PFSK-1 (cell line): ENCODE data around the gene CCSER1.

Experiments
- FOXP2 ChIP-seq: optimal IDR thresholded peaks from 2 replicates; pipeline ENCODE3; 2011; ENCODE audit warnings: borderline replicate concordance, control low read depth, inconsistent platforms; ENCODE audit not compliant: insufficient read depth; ENCODE audit errors: extremely low read length, extremely low read depth
- POLR2AphosphoS5 ChIP-seq: IDR thresholded peaks from 2 replicates; pipeline ENCODE4 v1.6.1; 2012; ENCODE audit warnings: low read depth, mild to moderate bottlenecking, control low read depth, low read length, moderate library complexity
- TAF1 ChIP-seq: IDR thresholded peaks from 2 replicates; pipeline ENCODE4 v1.6.1; 2012; ENCODE audit warnings: low read length, control low read depth, borderline replicate concordance; ENCODE audit not compliant: insufficient read depth

DNA sequence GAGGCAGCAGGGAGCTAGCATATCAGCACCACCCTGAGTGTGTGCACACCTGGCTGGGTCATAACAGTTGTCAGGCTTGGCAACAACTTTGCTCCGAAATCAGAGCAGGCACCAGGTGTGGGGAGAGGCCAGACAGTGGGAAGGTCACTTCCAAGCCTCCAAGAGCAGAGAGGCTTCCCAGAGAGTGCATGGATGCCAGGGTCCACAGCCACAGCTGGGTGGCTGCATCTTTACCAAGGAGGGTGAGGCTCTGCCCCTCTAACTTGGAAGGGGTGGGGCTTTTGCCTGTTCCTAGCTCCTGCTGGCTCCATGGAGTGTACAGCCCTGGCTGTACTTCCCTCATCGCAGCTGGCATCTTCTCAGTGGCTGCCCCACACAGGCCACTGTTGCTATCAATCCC lies 322.4 kb downstream of the CCSER1 start:
- TF ChIP-seq FOXP2 (no peak), POLR2AphosphoS5 (no peak), TAF1 (no peak)
